ENCODE results near the gene CLEC19A. TPM values are rescaled to one million over a fixed set of nuclear protein-coding genes. Genes with fewer than 3 reads are reported as not detected.

Gene CLEC19A
- total and polyA plus RNA-seq, 2 donors (not counting 3 experiments of a cell fraction or from before 2014, with no cell fraction given) = not detected

- Histone ChIP-seq H3K79me2 (ENCODE audit: control insufficient read depth, insufficient read depth, low read length) (no peaks in the 10 kb centered on the region), H3K9me3 (replicated peaks; ENCODE audit: control insufficient read depth, insufficient read depth, low read length) (no peaks in the 10 kb centered on the region), H3K9me1 (replicated peaks; ENCODE audit: control insufficient read depth, extremely low read depth, insufficient read depth, low read length) (no peaks in the 10 kb centered on the region), H3K27me3 (ENCODE audit: control insufficient read depth in 2 of 2, insufficient read depth in 2 of 2, low read length in 2 of 2) (no peaks in the 10 kb centered on the region), H3K4me2 (ENCODE audit: insufficient read depth, low read length) (no peak overlapping the region), H3K4me3 (replicated peaks in 1 of 3; ENCODE audit: insufficient read depth in 1 of 3, low read depth in 1 of 3, low read length in 3 of 3) (no peak overlapping the region), H4K20me1 (replicated peaks; ENCODE audit: control insufficient read depth, extremely low read depth, insufficient read depth, low read length) (no peaks in the 10 kb centered on the region), H3K4me1 (ENCODE audit: control insufficient read depth, extremely low read depth, insufficient read depth, low read length) (no peaks in the 10 kb centered on the region), H3K36me3 (ENCODE audit: control insufficient read depth in 2 of 2, extremely low read depth in 1 of 2, insufficient read depth in 2 of 2, low read length in 2 of 2) (no peaks in the 10 kb centered on the region), H3K9ac (replicated peaks; ENCODE audit: extremely low read depth, insufficient read depth, low read length) (no peak overlapping the region), H3K27ac (ENCODE audit: insufficient read depth, low read depth, low read length) (no peak overlapping the region), H2AFZ (ENCODE audit: low read depth, low read length) (no peak overlapping the region)
- CTCF ChIA-PET = interaction anchor here (0.8 kb wide), 1 partner anchor 9 kb away, joined by 3 read pairs; no protein-coding TSS in a partner anchor
- TF ChIP-seq EZH2 (IDR thresholded peaks at IDR 0.05; ENCODE audit: borderline replicate concordance, low read depth, low read length, severe bottlenecking) (no peak), MYC (IDR thresholded peaks at IDR 0.05; ENCODE audit: low read depth, low read length) (no peak), GATA2 (IDR thresholded peaks at IDR 0.05; ENCODE audit: insufficient read depth, insufficient read length, low read depth, low read length) (no peak), JUN (IDR thresholded peaks at IDR 0.05; ENCODE audit: borderline replicate concordance, insufficient read depth, insufficient read length, low read depth) (no peak), POLR2A (IDR thresholded peaks at IDR 0.05; ENCODE audit: low read depth, low read length) (no peak), FOS (IDR thresholded peaks at IDR 0.05; ENCODE audit: borderline replicate concordance, insufficient read depth, low read length) (no peak), POLR2AphosphoS5 (IDR thresholded peaks at IDR 0.05; ENCODE audit: insufficient read depth, low read depth, low read length) (no peak)
- TF ChIP-seq, protein P1, sequence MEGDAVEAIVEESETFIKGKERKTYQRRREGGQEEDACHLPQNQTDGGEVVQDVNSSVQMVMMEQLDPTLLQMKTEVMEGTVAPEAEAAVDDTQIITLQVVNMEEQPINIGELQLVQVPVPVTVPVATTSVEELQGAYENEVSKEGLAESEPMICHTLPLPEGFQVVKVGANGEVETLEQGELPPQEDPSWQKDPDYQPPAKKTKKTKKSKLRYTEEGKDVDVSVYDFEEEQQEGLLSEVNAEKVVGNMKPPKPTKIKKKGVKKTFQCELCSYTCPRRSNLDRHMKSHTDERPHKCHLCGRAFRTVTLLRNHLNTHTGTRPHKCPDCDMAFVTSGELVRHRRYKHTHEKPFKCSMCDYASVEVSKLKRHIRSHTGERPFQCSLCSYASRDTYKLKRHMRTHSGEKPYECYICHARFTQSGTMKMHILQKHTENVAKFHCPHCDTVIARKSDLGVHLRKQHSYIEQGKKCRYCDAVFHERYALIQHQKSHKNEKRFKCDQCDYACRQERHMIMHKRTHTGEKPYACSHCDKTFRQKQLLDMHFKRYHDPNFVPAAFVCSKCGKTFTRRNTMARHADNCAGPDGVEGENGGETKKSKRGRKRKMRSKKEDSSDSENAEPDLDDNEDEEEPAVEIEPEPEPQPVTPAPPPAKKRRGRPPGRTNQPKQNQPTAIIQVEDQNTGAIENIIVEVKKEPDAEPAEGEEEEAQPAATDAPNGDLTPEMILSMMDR (IDR thresholded peaks at IDR 0.05; ENCODE audit: extremely low read depth in 1 of 2, insufficient read depth in 1 of 2, low read depth in 1 of 2, low read length in 2 of 2) = no peak
- TF ChIP-seq, protein P2, sequence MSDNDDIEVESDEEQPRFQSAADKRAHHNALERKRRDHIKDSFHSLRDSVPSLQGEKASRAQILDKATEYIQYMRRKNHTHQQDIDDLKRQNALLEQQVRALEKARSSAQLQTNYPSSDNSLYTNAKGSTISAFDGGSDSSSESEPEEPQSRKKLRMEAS (IDR thresholded peaks at IDR 0.05; ENCODE audit: insufficient read depth, insufficient read length) = no peak
- POLR2A ChIA-PET = no interaction called here
- intact Hi-C loops (cut with micrococcal nuclease) = no loop called here
- FAIRE-seq = no peak
- dilution Hi-C loops (cut with MboI; ENCODE audit: extremely low pct_ligation_motif_present, low sequenced_read_pairs) = no loop called here
- BruUV-seq (replicated peaks) = no TSS peak
- DNase-seq (ENCODE audit: low read depth, low spot score) = no peak
These were observed 45.9 kb upstream of the CLEC19A start for GRCh38 chr16:19239511-19240155.

Measured in endothelial cell of umbilical vein (primary cell).